Ovary (tissue), 9 donors: Measurements from ENCODE around the gene ZNF367. TPM values are rescaled to one million over a fixed set of nuclear protein-coding genes. Genes with fewer than 3 reads are reported as not detected.
A peak's percentile ranks its signal among the peaks of the same experiment; 100 is the strongest.

Source experiments
- DNase-seq, 5 donors: peaks; one replicate each; pipeline ENCODE4 v3.0.0-alpha.2; 2019 to 2020
- H3K27ac ChIP-seq, 2 donors: fragments of 200-600 bp; one replicate each; pipeline versions ENCODE4 v1.5.1 to v1.8.0; 2019 to 2022
- H3K27me3 ChIP-seq: fragments of 200-600 bp; one replicate; pipeline ENCODE4 v1.8.0; 2022
- H3K36me3 ChIP-seq: fragments of 200-600 bp; sonication (generic); one replicate; pipeline ENCODE4 v1.5.1; 2019
- H3K4me1 ChIP-seq: one replicate; pipeline ENCODE4 v1.8.1; 2013; ENCODE audit warnings: mild to moderate bottlenecking, moderate library complexity; ENCODE audit not compliant: insufficient read depth
- H3K4me3 ChIP-seq: fragments of 200-600 bp; sonication (generic); one replicate; pipeline ENCODE4 v1.5.1; 2017
- H3K9me3 ChIP-seq, 2 donors: fragments of 200-600 bp in 1 of 2; sonication (generic) in 1 of 2; one replicate each; pipeline versions ENCODE4 v1.5.1 to v1.8.1; 2013 to 2019; ENCODE audit warnings: mild to moderate bottlenecking in 1 of 2, moderate library complexity in 1 of 2
- CTCF ChIP-seq, 3 donors: fragments of 450-650 bp in 2 of 3; fragments of 200-600 bp in 1 of 3; IDR thresholded peaks; one replicate each; pipeline versions ENCODE4 v1.5.1 to v1.8.0; 2016 to 2022; ENCODE audit warnings: antibody characterized with exemption in 3 of 3, mild to moderate bottlenecking in 1 of 3
- EP300 ChIP-seq: sonication (generic); formaldehyde crosslinking; IDR thresholded peaks from one replicate; pipeline ENCODE4 v1.6.1; 2017; ENCODE audit warnings: antibody characterized with exemption
- POLR2A ChIP-seq: fragments of 450-650 bp; IDR thresholded peaks from one replicate; pipeline ENCODE4 v1.6.1; 2017; ENCODE audit warnings: antibody characterized with exemption, mild to moderate bottlenecking, moderate library complexity
- WGBS, 3 donors: extraction: QIAGEN DNeasy Blood & Tissue Kit in 1 of 3; methylation state at CpG; one replicate each; pipeline versions ENCODE4 v1.1.5 to v1.1.7; 2013 to 2017; 5-methylcytosine and 5-hydroxymethylcytosine counted together
- intact Hi-C, 4 donors: fragments of 100-400 bp; cut with DNase I; formaldehyde crosslinking; loops; one replicate each; pipeline versions ENCODE4 v1.11.0 to v1.15.1; 2022 to 2023
- polyA plus RNA-seq, 2 donors: library from polyadenylated mRNA; stranded (reverse); fragments of 200-250 nt in 1 of 2; fragments of 350-450 nt in 1 of 2; fragmentation: Illumina TruSeq in 1 of 2; extraction: RNeasy Lipid Tissue Mini Kit (QIAGEN cat#74804) in 1 of 2; gene quantifications; one replicate each; pipeline ENCODE4 v1.2.3, GENCODE V29; 2013 to 2014
- total RNA-seq, 7 donors: library from RNA; depleted of rRNA in 2 of 7; stranded (reverse); fragments of >200 nt in 2 of 7; fragmentation: NEBNext Ultra II Directional in 3 of 7; extraction: Animal tissue kit (Norgen Biotek cat#: 25700) in 3 of 7; gene quantifications; one replicate each; pipeline versions ENCODE4 v1.1.0 to v1.2.4, GENCODE V29; 2016 to 2023
- donor health status: DM: no; HTN: no; CAD: no; lungs with moderate emphysema.
- donor health status: DM: no; HTN: no; CAD: no.
- donor health status: Bipolar disorder and iron deficiency.
- donor health status: DM: yes; HTN: yes; CAD: no.
- donor health status: DM: no; HTN: no; CAD: no.
- donor health status: DM: yes; HTN: yes; CAD: no.

Gene ZNF367
- total and polyA plus RNA-seq, 9 donors: 1.1 to 2.4 (median 1.6) TPM

DNA sequence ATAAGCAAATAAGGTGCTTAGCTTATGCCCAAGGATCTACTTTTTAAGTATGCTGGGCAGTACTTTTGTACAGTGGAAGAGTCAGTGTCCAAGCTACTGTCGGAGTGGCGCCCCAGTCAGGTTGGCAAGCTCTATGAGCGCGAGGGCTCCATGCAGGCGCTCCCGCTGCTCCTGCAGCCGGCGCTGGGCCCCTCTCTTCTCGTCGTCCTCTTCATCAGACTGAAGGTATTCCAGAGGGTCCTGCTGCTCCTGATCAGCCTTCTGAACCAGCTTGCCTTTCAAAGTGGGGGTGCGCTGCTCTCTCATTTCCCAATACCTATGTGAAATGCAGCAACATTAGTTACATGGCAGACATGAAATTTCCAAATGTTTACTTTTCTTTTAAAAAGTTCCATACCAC lies 30.0 kb downstream of the ZNF367 start:
- Histone ChIP-seq H3K9me3 (no peaks in the 10 kb centered on the region), H3K27me3 (no peaks in the 10 kb centered on the region), H3K27ac (no peak overlapping the region), H3K4me3 (no peak overlapping the region), H3K4me1 (peaks cover 2% of the 10 kb centered on the region), H3K36me3 (no peaks in the 10 kb centered on the region)
- intact Hi-C loops: no loop called here
- TF ChIP-seq CTCF (IDR thresholded peaks at IDR 0.05): no peak
- 95 to 96% (median 95%) methylated on average over 11 of the region's 11 CpGs for WGBS, 3 donors
- DNase-seq: no peak

GRCh38 chr9:96386157-96386556 lies 32.0 kb downstream of the ZNF367 start:
- Histone ChIP-seq H3K4me3 (no peak overlapping the region), H3K27ac (no peak overlapping the region), H3K9me3 (no peaks in the 10 kb centered on the region), H3K4me1 (peaks cover 2% of the 10 kb centered on the region), H3K27me3 (no peaks in the 10 kb centered on the region), H3K36me3 (no peaks in the 10 kb centered on the region)
- no peak for DNase-seq
- TF ChIP-seq CTCF (IDR thresholded peaks at IDR 0.05): no peak
- intact Hi-C loops: no loop called here

DNA sequence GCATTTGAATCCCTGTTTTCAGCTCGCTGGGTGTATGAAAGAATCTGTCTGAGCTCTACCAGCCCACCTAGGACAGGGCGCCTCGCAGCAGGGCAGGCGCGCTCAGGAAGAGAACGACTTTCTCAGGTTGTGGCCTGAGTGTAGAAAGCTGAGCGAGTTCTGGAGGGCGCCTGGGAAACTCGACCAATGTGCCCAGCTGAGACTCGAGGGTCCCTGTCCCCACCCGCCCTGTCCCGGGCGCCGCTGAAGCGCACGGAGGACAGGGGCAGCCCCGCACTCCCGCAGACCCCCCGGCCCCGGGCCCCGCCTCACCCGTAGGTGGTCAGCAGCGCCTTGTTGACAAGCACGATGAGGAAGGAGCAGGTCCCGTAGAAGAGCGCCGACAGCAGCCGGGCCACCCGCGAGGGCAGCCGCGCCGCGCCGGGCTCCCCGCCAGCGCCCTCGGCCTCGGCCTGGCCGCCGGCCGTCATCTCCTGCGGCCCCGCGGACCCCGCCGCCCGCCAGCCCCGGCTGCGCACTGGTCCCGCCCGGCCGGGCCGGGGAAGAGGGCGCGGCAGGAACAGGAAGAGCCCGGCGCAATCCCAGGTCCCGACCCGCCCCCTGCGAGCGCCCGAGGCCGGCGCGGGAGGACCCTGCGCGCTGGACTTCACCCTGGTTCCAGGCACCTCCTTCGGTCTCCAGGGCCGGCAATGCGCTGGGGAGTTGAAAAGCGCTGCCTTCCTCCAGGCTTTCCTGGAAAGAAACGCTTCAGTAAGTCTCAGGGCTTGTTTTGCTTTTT lies 34.8 kb downstream of the ZNF367 start, which contains the start of gene SLC35D2:
Gene SLC35D2, minus strand, starts transcription at position 547 of the 778 bp plus-strand sequence. Its CDS starts 77 bp downstream, at position 470.
- Histone ChIP-seq H3K27ac (peak within 1 kb of the TSS; percentile 90 to 92), H3K4me3 (peak within 1 kb of the TSS; percentile 87), H3K9me3 (no peaks in the 10 kb centered on the region), H3K27me3 (no peaks in the 10 kb centered on the region), H3K36me3 (no peaks in the 10 kb centered on the region), H3K4me1 (peaks cover 2% of the 10 kb centered on the region)
- DNase-seq: peak; percentile 59 to 80 (median 68)
- no peak for TF ChIP-seq EP300
- TF ChIP-seq CTCF (IDR thresholded peaks at IDR 0.05): no peak
- TF ChIP-seq POLR2A: no peak
- 1% methylated on average over 58 to 73 of the region's 73 CpGs for WGBS, 3 donors
- intact Hi-C loops: no loop called here

DNA sequence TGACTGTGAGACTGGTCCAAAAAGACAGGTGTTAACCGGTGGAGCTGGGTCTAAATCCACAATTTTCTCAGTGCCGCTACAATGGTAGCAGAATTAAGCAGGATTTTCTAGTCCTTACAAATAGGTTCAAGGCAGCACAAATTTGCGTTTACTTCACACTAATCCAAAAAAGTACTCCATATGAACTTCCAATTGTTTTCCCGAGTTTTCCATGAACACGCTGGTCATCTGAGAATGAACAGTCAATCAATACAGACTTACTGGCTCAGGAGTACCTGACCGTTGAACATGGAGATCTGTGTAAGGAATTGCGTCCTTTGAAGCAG lies 35.4 kb downstream of the ZNF367 start:
- intact Hi-C loops: no loop called here
- Histone ChIP-seq H3K36me3 (no peaks in the 10 kb centered on the region), H3K9me3 (no peaks in the 10 kb centered on the region), H3K4me1 (peaks cover 2% of the 10 kb centered on the region), H3K27ac (peak overlapping the region; percentile 90 to 92), H3K27me3 (no peaks in the 10 kb centered on the region), H3K4me3 (peak overlapping the region; percentile 87)
- no peak for DNase-seq
- TF ChIP-seq CTCF (IDR thresholded peaks at IDR 0.05) (no peak), EP300 (no peak), POLR2A (no peak)
- 29 to 32% (median 31%) methylated on average over 7 of the region's 7 CpGs for WGBS, 3 donors
